Heart left ventricle (tissue), 13 donors: Measurements from ENCODE around the gene RUNX1.

Source experiments
- CTCF ChIP-seq, 12 donors: fragments of 200-600 bp; sonication (generic) in 4 of 12; IDR thresholded peaks; one replicate each; pipeline versions ENCODE4 v1.5.0 to v1.8.0; 2018 to 2022; ENCODE audit warnings: antibody characterized with exemption in 12 of 12, mild to moderate bottlenecking in 5 of 12
- POLR2A ChIP-seq, 2 donors: fragments of 450-650 bp; IDR thresholded peaks; one replicate each; pipeline ENCODE4 v1.6.1; 2017; ENCODE audit warnings: antibody characterized with exemption in 2 of 2, mild to moderate bottlenecking in 2 of 2, moderate library complexity in 2 of 2
- donor health status: ischemic (EF 13 %, LVEDD 7.1; RV severe dilation, severe dysfunction).
- donor health status: DM: no; HTN: yes; CAD: no.
- donor health status: DM: no; HTN: no; CAD: no.
- donor health status: ischemic (EF 25% LVEDD 6.9; RV normal size, moderate dysfunction).
- donor health status: ischemic (EF 25% LVEDD 5.7; RV mildly dilated, moderate dysfunction).
- donor health status: ischemic (EF 35%, LVEDD 5.7; RV mildly dilated, moderate dysfunction).
- donor health status: nonischemic (EF 11% LVEDD 7.7; RV severe dilation, severe dysfunction).
- donor health status: DM: yes; HTN: yes; CAD: no.
- donor health status: PGD.
- donor health status: ischemic (EF 29% LVEDD 5.4; RV normal size, mild dysfunction).
- donor health status: nonischemic (EF 23%, LVEDD 6.1; RV moderate dilation, normal function).

DNA sequence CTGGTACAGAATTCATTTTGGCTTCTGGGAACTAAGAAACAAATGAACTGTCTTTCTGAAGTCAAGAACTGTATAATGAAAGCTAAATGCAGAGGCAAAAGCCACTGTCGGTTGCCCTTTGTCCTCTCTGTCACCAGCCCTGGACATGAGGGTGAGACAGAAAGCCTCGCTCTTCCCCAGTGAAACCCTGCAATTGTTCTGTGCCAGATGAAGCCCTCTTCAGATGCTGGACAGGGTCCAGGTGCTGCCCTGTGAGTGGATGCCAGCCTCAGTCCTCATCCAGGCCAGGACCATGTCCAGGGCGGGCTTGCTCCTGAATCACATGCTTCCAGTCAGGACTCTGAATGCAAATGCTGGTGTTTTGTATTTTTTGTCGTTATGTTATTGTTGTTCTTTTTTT is 138.7 kb downstream of the RUNX1 start:
- TF ChIP-seq CTCF (IDR thresholded peaks at IDR 0.05) (no peak), POLR2A (IDR thresholded peaks at IDR 0.05) (no peak)
